ENCODE results near the gene PRICKLE1. TPM values are rescaled to one million over a fixed set of nuclear protein-coding genes. Genes with fewer than 3 reads are reported as not detected.

Gene PRICKLE1
- total RNA-seq, 1 donor from 2014 or later: 20.9 TPM

GRCh38 chr12:42468341-42468821 is 121.2 kb downstream of the PRICKLE1 start:
- Histone ChIP-seq H3K4me3 (no peak overlapping the region), H3K27me3 (ENCODE audit: low read depth) (no peaks in the 10 kb centered on the region), H3K9me3 (replicated peaks) (no peaks in the 10 kb centered on the region), H3K4me1 (peaks cover 48% of the 10 kb centered on the region), H3K27ac (replicated peaks) (peak overlapping the region; percentile 62), H3K36me3 (peaks cover 61% of the 10 kb centered on the region)
- TF ChIP-seq CTCF (IDR thresholded peaks at IDR 0.05; ENCODE audit: borderline replicate concordance): no peak
- DNase-seq: peak; percentile 35
- intact Hi-C loops (cut with micrococcal nuclease): no loop called here

- Histone ChIP-seq H3K9me3 (replicated peaks) (no peaks in the 10 kb centered on the region), H3K4me1 (peaks cover 18% of the 10 kb centered on the region), H3K36me3 (peaks cover 85% of the 10 kb centered on the region), H3K4me3 (no peak overlapping the region), H3K27me3 (ENCODE audit: low read depth) (no peaks in the 10 kb centered on the region), H3K27ac (replicated peaks) (no peak overlapping the region)
- DNase-seq: no peak
- intact Hi-C loops (cut with micrococcal nuclease): no loop called here
- no peak for TF ChIP-seq CTCF (IDR thresholded peaks at IDR 0.05; ENCODE audit: borderline replicate concordance)
Observed at GRCh38 chr12:42463671-42464070, 125.9 kb downstream of the PRICKLE1 start.

GRCh38 chr12:42462486-42462885 is 127.1 kb downstream of the PRICKLE1 start:
- H3K4me1 ChIP-seq: peaks cover 9% of the 10 kb centered on the region
- no peaks in the 10 kb centered on the region for H3K9me3 ChIP-seq (replicated peaks)
- H3K4me3 ChIP-seq: no peak overlapping the region
- TF ChIP-seq CTCF (IDR thresholded peaks at IDR 0.05; ENCODE audit: borderline replicate concordance): no peak
- DNase-seq: no peak
- intact Hi-C loops (cut with micrococcal nuclease): no loop called here
- no peaks in the 10 kb centered on the region for H3K27me3 ChIP-seq (ENCODE audit: low read depth)
- peak overlapping the region; percentile 2 for H3K27ac ChIP-seq (replicated peaks)
- peaks cover 91% of the 10 kb centered on the region for H3K36me3 ChIP-seq

GRCh38 chr12:42459336-42459847 is 130.2 kb downstream of the PRICKLE1 start:
- no peak for TF ChIP-seq CTCF (IDR thresholded peaks at IDR 0.05; ENCODE audit: borderline replicate concordance)
- H3K4me3 ChIP-seq: no peak overlapping the region
- intact Hi-C loops (cut with micrococcal nuclease): no loop called here

GRCh38 chr12:42458575-42458974 is 131.0 kb downstream of the PRICKLE1 start:
- H3K36me3 ChIP-seq: peaks cover 58% of the 10 kb centered on the region

More at GRCh38 chr12:42459336-42459847, 130.2 kb downstream of the PRICKLE1 start:
- DNase-seq: no peak
- Histone ChIP-seq H3K27me3 (ENCODE audit: low read depth) (no peaks in the 10 kb centered on the region), H3K27ac (replicated peaks) (no peak overlapping the region), H3K36me3 (peaks cover 66% of the 10 kb centered on the region), H3K9me3 (replicated peaks) (no peaks in the 10 kb centered on the region), H3K4me1 (peaks cover 9% of the 10 kb centered on the region)

More at GRCh38 chr12:42458575-42458974, 131.0 kb downstream of the PRICKLE1 start:
- TF ChIP-seq CTCF (IDR thresholded peaks at IDR 0.05; ENCODE audit: borderline replicate concordance): no peak
- Histone ChIP-seq H3K4me3 (no peak overlapping the region), H3K4me1 (peaks cover 9% of the 10 kb centered on the region), H3K27me3 (ENCODE audit: low read depth) (no peaks in the 10 kb centered on the region), H3K9me3 (replicated peaks) (no peaks in the 10 kb centered on the region), H3K27ac (replicated peaks) (no peak overlapping the region)
- intact Hi-C loops (cut with micrococcal nuclease): no loop called here
- DNase-seq: no peak

Data from left ventricle myocardium inferior (tissue), 1 donor.